Trophoblast cell (in vitro differentiated cells and primary cell): Measurements from ENCODE around the gene TRAPPC14.
A peak's percentile ranks its signal among the peaks of the same experiment; 100 is the strongest.

Experiments used
- DNase-seq, 2 donors: peaks; one replicate each; pipeline ENCODE4 v3.0.0-alpha.2; 2016
- H2AFZ ChIP-seq: 2 replicates; pipeline ENCODE4 v1.6.1; 2013; ENCODE audit warnings: low read length, moderate library complexity, mild to moderate bottlenecking; ENCODE audit not compliant: insufficient read depth, poor library complexity
- H2AK5ac ChIP-seq: 2 replicates; pipeline ENCODE4 v1.6.1; 2013; ENCODE audit warnings: mild to moderate bottlenecking, low read length
- H2BK120ac ChIP-seq: 2 replicates; pipeline ENCODE4 v1.6.1; 2013; ENCODE audit warnings: low read length, mild to moderate bottlenecking, moderate library complexity; ENCODE audit not compliant: insufficient read depth, poor library complexity
- H2BK12ac ChIP-seq: 2 replicates; pipeline ENCODE4 v1.6.1; 2013; ENCODE audit warnings: mild to moderate bottlenecking, low read length, moderate library complexity
- H2BK5ac ChIP-seq: 2 replicates; pipeline ENCODE4 v1.6.1; 2013; ENCODE audit warnings: low read length, low read depth, moderate library complexity, mild to moderate bottlenecking; ENCODE audit not compliant: poor library complexity
- H3K14ac ChIP-seq: 2 replicates; pipeline ENCODE4 v1.6.1; 2013; ENCODE audit warnings: mild to moderate bottlenecking, low read length
- H3K18ac ChIP-seq: 2 replicates; pipeline ENCODE4 v1.6.1; 2013; ENCODE audit warnings: mild to moderate bottlenecking, low read length
- H3K23ac ChIP-seq: 2 replicates; pipeline ENCODE4 v1.6.1; 2013; ENCODE audit warnings: low read length
- H3K27ac ChIP-seq: 2 replicates; pipeline ENCODE4 v1.5.1; 2013; ENCODE audit warnings: low read depth, mild to moderate bottlenecking, inconsistent platforms, low read length, moderate library complexity
- H3K27me3 ChIP-seq: 2 replicates; pipeline ENCODE4 v1.6.1; 2013; ENCODE audit warnings: inconsistent platforms, mild to moderate bottlenecking, low read length, moderate library complexity; ENCODE audit not compliant: insufficient read depth
- H3K36me3 ChIP-seq, 2 experiments: 1 replicate in 1 of 2; 2 replicates in 1 of 2; pipeline ENCODE4 v1.6.1; 2013; ENCODE audit warnings: low read length in 2 of 2, mild to moderate bottlenecking in 2 of 2, moderate library complexity in 1 of 2; ENCODE audit not compliant: insufficient read depth in 2 of 2, control insufficient read depth in 1 of 2
- H3K4ac ChIP-seq: 2 replicates; pipeline ENCODE4 v1.6.1; 2013; ENCODE audit warnings: low read depth, mild to moderate bottlenecking, low read length, moderate library complexity
- H3K4me1 ChIP-seq, 2 experiments: 1 replicate in 1 of 2; 2 replicates in 1 of 2; pipeline ENCODE4 v1.6.1; 2013; ENCODE audit warnings: low read length in 2 of 2, mild to moderate bottlenecking in 2 of 2, moderate library complexity in 1 of 2; ENCODE audit not compliant: insufficient read depth in 2 of 2, control insufficient read depth in 1 of 2
- H3K4me2 ChIP-seq: 2 replicates; pipeline ENCODE4 v1.6.1; 2013; ENCODE audit warnings: inconsistent platforms, mild to moderate bottlenecking, low read length, moderate library complexity
- H3K4me3 ChIP-seq: 2 replicates; pipeline ENCODE4 v1.5.1; 2013; ENCODE audit warnings: mild to moderate bottlenecking, low read depth, low read length, inconsistent platforms
- H3K79me1 ChIP-seq: one replicate; pipeline ENCODE4 v1.6.1; 2013; ENCODE audit warnings: low read length
- H3K79me2 ChIP-seq: 2 replicates; pipeline ENCODE4 v1.6.1; 2013; ENCODE audit warnings: low read length, mild to moderate bottlenecking; ENCODE audit not compliant: control insufficient read depth, insufficient read depth, poor library complexity
- H3K9ac ChIP-seq: 2 replicates; pipeline ENCODE4 v1.6.1; 2013; ENCODE audit warnings: mild to moderate bottlenecking, low read length
- H3K9me3 ChIP-seq: 2 replicates; pipeline ENCODE4 v1.6.1; 2013; ENCODE audit warnings: low read depth, mild to moderate bottlenecking, control low read depth, inconsistent platforms, low read length; ENCODE audit not compliant: insufficient read depth
- H4K12ac ChIP-seq: 2 replicates; pipeline ENCODE4 v1.6.1; 2013; ENCODE audit warnings: low read depth, mild to moderate bottlenecking, low read length, moderate library complexity
- H4K8ac ChIP-seq: 2 replicates; pipeline ENCODE4 v1.6.1; 2013; ENCODE audit warnings: low read depth, mild to moderate bottlenecking, low read length, moderate library complexity
- H4K91ac ChIP-seq: one replicate; pipeline ENCODE4 v1.6.1; 2013; ENCODE audit warnings: low read depth, mild to moderate bottlenecking, low read length, moderate library complexity
- WGBS: extraction: QIAGEN DNeasy Blood & Tissue Kit; methylation state at CpG from one replicate; pipeline ENCODE4 v1.1.7; 2013; ENCODE audit warnings: missing lambda C conversion rate; ENCODE audit not compliant: insufficient read length, insufficient coverage; ENCODE audit errors: extremely low coverage; 5-methylcytosine and 5-hydroxymethylcytosine counted together

The TRAPPC14 gene

DNA sequence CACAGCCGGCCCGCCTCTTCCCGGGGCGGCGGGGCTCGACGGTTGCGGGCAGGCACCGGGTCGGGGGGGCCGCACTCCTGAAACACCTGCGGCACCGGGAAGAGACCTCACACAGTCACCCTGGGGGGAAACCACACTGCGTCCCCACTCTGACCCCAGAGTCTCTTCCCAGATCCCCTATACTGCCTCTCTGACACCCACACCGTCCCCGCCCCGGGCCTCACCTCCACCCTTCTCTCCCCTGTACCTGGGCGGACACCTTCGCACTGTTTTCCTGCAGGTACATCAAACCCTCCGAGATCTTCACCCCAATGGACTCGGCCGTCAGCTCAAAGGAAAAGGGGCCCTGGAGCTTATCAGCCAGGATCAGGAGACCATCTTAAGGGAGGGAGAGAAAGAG is 13.3 kb upstream of the TRAPPC14 start:
- Histone ChIP-seq H3K4me1 (peaks cover 0 to 3% of the 10 kb centered on the region in 2 experiments), H3K36me3 (no peaks in the 10 kb centered on the region), H4K12ac (no peak overlapping the region), H3K18ac (no peak overlapping the region), H3K4me3 (no peak overlapping the region), H3K4ac (no peak overlapping the region), H4K91ac (no peak overlapping the region), H3K9ac (no peak overlapping the region), H3K27ac (no peak overlapping the region), H3K27me3 (peaks cover 38% of the 10 kb centered on the region), H3K79me2 (no peaks in the 10 kb centered on the region), H3K4me2 (peak overlapping the region; percentile 3), H3K14ac (no peak overlapping the region), H3K23ac (no peak overlapping the region), H2BK5ac (no peak overlapping the region), H3K79me1 (no peaks in the 10 kb centered on the region), H2AK5ac (no peak overlapping the region), H2BK120ac (no peak overlapping the region), H2AFZ (no peak overlapping the region), H3K9me3 (peaks cover under 1% of the 10 kb centered on the region), H4K8ac (no peak overlapping the region), H2BK12ac (no peak overlapping the region)
- no peak for DNase-seq
- WGBS: no CpG with 5 or more reads among the region's 22 CpGs

GRCh38 chr7:100171087-100171681 is 12.7 kb upstream of the TRAPPC14 start:
- no peak overlapping the region for H3K27ac ChIP-seq
- H3K4me2 ChIP-seq: peak overlapping the region; percentile 71
- H2BK5ac ChIP-seq: no peak overlapping the region
- H4K8ac ChIP-seq: no peak overlapping the region
- H4K12ac ChIP-seq: no peak overlapping the region
- WGBS: no CpG with 5 or more reads among the region's 61 CpGs
- peaks cover 0 to 3% of the 10 kb centered on the region in 2 experiments for H3K4me1 ChIP-seq
- H4K91ac ChIP-seq: no peak overlapping the region
- H2BK12ac ChIP-seq: no peak overlapping the region
- DNase-seq: no peak
- no peaks in the 10 kb centered on the region for H3K79me2 ChIP-seq
- peaks cover 42% of the 10 kb centered on the region for H3K27me3 ChIP-seq
- no peak overlapping the region for H2AK5ac ChIP-seq
- no peaks in the 10 kb centered on the region for H3K79me1 ChIP-seq
- no peak overlapping the region for H3K4ac ChIP-seq
- no peak overlapping the region for H3K9ac ChIP-seq
- no peaks in the 10 kb centered on the region for H3K36me3 ChIP-seq
- no peak overlapping the region for H3K23ac ChIP-seq
- peak overlapping the region; percentile 3 for H3K4me3 ChIP-seq
- H2AFZ ChIP-seq: peak overlapping the region; percentile 37
- H3K14ac ChIP-seq: no peak overlapping the region
- peaks cover 3% of the 10 kb centered on the region for H3K9me3 ChIP-seq
- no peak overlapping the region for H2BK120ac ChIP-seq
- H3K18ac ChIP-seq: no peak overlapping the region

- no peak overlapping the region for H3K18ac ChIP-seq
- no peaks in the 10 kb centered on the region for H3K79me1 ChIP-seq
- H2BK12ac ChIP-seq: no peak overlapping the region
- H3K9me3 ChIP-seq: peaks cover 3% of the 10 kb centered on the region
- H4K91ac ChIP-seq: no peak overlapping the region
- H3K4me2 ChIP-seq: no peak overlapping the region
- no peak overlapping the region for H4K12ac ChIP-seq
- H3K23ac ChIP-seq: no peak overlapping the region
- H3K79me2 ChIP-seq: no peaks in the 10 kb centered on the region
- H4K8ac ChIP-seq: no peak overlapping the region
- H3K4ac ChIP-seq: no peak overlapping the region
- no CpG with 5 or more reads among the region's 11 CpGs for WGBS
- no peak for DNase-seq
- no peak overlapping the region for H2AK5ac ChIP-seq
- H3K27me3 ChIP-seq: peaks cover 42% of the 10 kb centered on the region
- H3K4me1 ChIP-seq: peaks cover 0 to 3% of the 10 kb centered on the region in 2 experiments
- no peak overlapping the region for H3K4me3 ChIP-seq
- H2BK120ac ChIP-seq: no peak overlapping the region
- no peak overlapping the region for H2AFZ ChIP-seq
- no peak overlapping the region for H2BK5ac ChIP-seq
- H3K9ac ChIP-seq: no peak overlapping the region
- H3K36me3 ChIP-seq: no peaks in the 10 kb centered on the region
- no peak overlapping the region for H3K14ac ChIP-seq
- H3K27ac ChIP-seq: no peak overlapping the region
These were observed 11.8 kb upstream of the TRAPPC14 start for GRCh38 chr7:100170101-100170897.

GRCh38 chr7:100169147-100169850 is 10.8 kb upstream of the TRAPPC14 start:
- Histone ChIP-seq H3K4me2 (no peak overlapping the region), H3K14ac (no peak overlapping the region), H3K79me1 (no peaks in the 10 kb centered on the region), H3K4me3 (no peak overlapping the region), H3K79me2 (no peaks in the 10 kb centered on the region), H3K9me3 (peaks cover 3% of the 10 kb centered on the region), H4K8ac (no peak overlapping the region), H2BK120ac (no peak overlapping the region), H4K91ac (no peak overlapping the region), H2AFZ (no peak overlapping the region), H2BK5ac (no peak overlapping the region), H3K4ac (no peak overlapping the region), H2BK12ac (no peak overlapping the region), H3K27ac (no peak overlapping the region), H4K12ac (no peak overlapping the region), H3K4me1 (peaks cover 0 to 3% of the 10 kb centered on the region in 2 experiments), H2AK5ac (no peak overlapping the region), H3K18ac (no peak overlapping the region), H3K27me3 (peaks cover 42% of the 10 kb centered on the region), H3K9ac (no peak overlapping the region), H3K23ac (no peak overlapping the region), H3K36me3 (no peaks in the 10 kb centered on the region)
- DNase-seq: no peak
- WGBS: no CpG with 5 or more reads among the region's 11 CpGs
